ENCODE results near the gene TGFBR3. TPM values are rescaled to one million over a fixed set of nuclear protein-coding genes. Genes with fewer than 3 reads are reported as not detected.

The TGFBR3 gene
- total and polyA plus RNA-seq, 2 of the 13 experiments (the other 11 are each of a cell fraction or from before 2014, with no cell fraction given), result 76.5 to 195 TPM

GRCh38 chr1:91736715-91737615 lies 149.0 kb downstream of the TGFBR3 start (continued):
- TF ChIP-seq ZBTB4 (CRISPR knock-in tag; IDR thresholded peaks at IDR 0.05; ENCODE audit: borderline replicate concordance), result no peak
- no peak for TF ChIP-seq ZNF331 (CRISPR knock-in tag; IDR thresholded peaks at IDR 0.05)
- TF ChIP-seq ZNF292 (CRISPR knock-in tag; IDR thresholded peaks at IDR 0.05; ENCODE audit: borderline replicate concordance, low read depth), result peak; percentile 74; the same call in 1 of the 2 replicates
- TF ChIP-seq ZSCAN9 (CRISPR knock-in tag; IDR thresholded peaks at IDR 0.05; ENCODE audit: borderline replicate concordance), result no peak
- TF ChIP-seq RORA (CRISPR knock-in tag; IDR thresholded peaks at IDR 0.05), result no peak
- no peak for TF ChIP-seq YEATS2 (CRISPR knock-in tag; IDR thresholded peaks at IDR 0.05; ENCODE audit: borderline replicate concordance)
- TF ChIP-seq AHR (CRISPR knock-in tag; IDR thresholded peaks at IDR 0.05), result no peak
- 0 out of 2 replicates have a peak, but pooled peaks have one; percentile 17 for TF ChIP-seq HDAC1 (CRISPR knock-in tag; IDR thresholded peaks at IDR 0.05)
- no peak for TF ChIP-seq ZNF816 (CRISPR knock-in tag; IDR thresholded peaks at IDR 0.05; ENCODE audit: borderline replicate concordance)
- 0 out of 2 replicates have a peak, but pooled peaks have one; percentile 30 for TF ChIP-seq MIER3 (CRISPR knock-in tag; IDR thresholded peaks at IDR 0.05; ENCODE audit: borderline replicate concordance)
- TF ChIP-seq TGIF2 (CRISPR knock-in tag; IDR thresholded peaks at IDR 0.05), result no peak
- no peak for TF ChIP-seq SPEN (CRISPR knock-in tag; IDR thresholded peaks at IDR 0.05; ENCODE audit: low read depth)
- no peak for TF ChIP-seq JUND (CRISPR knock-in tag; IDR thresholded peaks at IDR 0.05)
- TF ChIP-seq ZSCAN12 (CRISPR knock-in tag; IDR thresholded peaks at IDR 0.05), result no peak
- no peak for TF ChIP-seq GABPA (IDR thresholded peaks at IDR 0.05; ENCODE audit: low read depth, low read length)
- TF ChIP-seq GABPA (CRISPR knock-in tag; IDR thresholded peaks at IDR 0.05; ENCODE audit: low read depth), result no peak
- TF ChIP-seq DNMT3B (CRISPR knock-in tag; conservative IDR thresholded peaks at IDR 0.05), result no peak
- TF ChIP-seq HNF1B (CRISPR knock-in tag; IDR thresholded peaks at IDR 0.05), result 0 out of 2 replicates have a peak, but pooled peaks have one; percentile 34
- no peak for TF ChIP-seq SOX13 (IDR thresholded peaks at IDR 0.05)
- peak in 1 of 2 experiments; percentile 62; a peak in 1 of 4 replicates for TF ChIP-seq SOX13 (CRISPR knock-in tag; conservative IDR thresholded peaks at IDR 0.05 in 1 of 2, IDR thresholded peaks at IDR 0.05 in 1 of 2)
- no peak for TF ChIP-seq IKZF5 (CRISPR knock-in tag; IDR thresholded peaks at IDR 0.05)
